Heart left ventricle (tissue), 16 donors: ENCODE results near the gene TNFAIP3. TPM values are rescaled to one million over a fixed set of nuclear protein-coding genes. Genes with fewer than 3 reads are reported as not detected.

Source experiments
- ATAC-seq, 4 donors: fragments of 200-7000 bp; cut with Tn5 transposase; one replicate each; pipeline ENCODE4 v1.9.1; 2020 to 2022; ENCODE audit warnings: moderate library complexity in 4 of 4, mild to moderate bottlenecking in 3 of 4, moderate number of reproducible peaks in 1 of 4
- DNase-seq, 5 donors: peaks; one replicate each; pipeline ENCODE4 v3.0.0-alpha.2; 2020
- H3K27ac ChIP-seq, 12 donors: fragments of 200-600 bp; sonication (generic) in 4 of 12; one replicate each; pipeline versions ENCODE4 v1.5.0 to v1.8.0; 2016 to 2022; ENCODE audit warnings: mild to moderate bottlenecking in 2 of 12
- H3K27me3 ChIP-seq, 9 donors: fragments of 200-600 bp; sonication (generic) in 2 of 9; one replicate each; pipeline versions ENCODE4 v1.5.1 to v1.8.0; 2016 to 2022; ENCODE audit warnings: mild to moderate bottlenecking in 3 of 9
- H3K36me3 ChIP-seq, 9 donors: fragments of 200-600 bp; sonication (generic) in 2 of 9; one replicate each; pipeline versions ENCODE4 v1.5.0 to v1.8.0; 2018 to 2022; ENCODE audit warnings: mild to moderate bottlenecking in 2 of 9
- H3K4me1 ChIP-seq, 12 donors: fragments of 200-600 bp; sonication (generic) in 4 of 12; one replicate each; pipeline versions ENCODE4 v1.5.0 to v1.8.0; 2016 to 2022; ENCODE audit warnings: mild to moderate bottlenecking in 3 of 12
- H3K4me3 ChIP-seq, 12 donors: fragments of 200-600 bp; sonication (generic) in 4 of 12; one replicate each; pipeline versions ENCODE4 v1.5.0 to v1.8.0; 2017 to 2022; ENCODE audit warnings: mild to moderate bottlenecking in 9 of 12, moderate library complexity in 4 of 12
- H3K9me3 ChIP-seq, 12 donors: fragments of 200-600 bp; sonication (generic) in 4 of 12; one replicate each; pipeline versions ENCODE4 v1.5.0 to v1.8.0; 2016 to 2022; ENCODE audit warnings: mild to moderate bottlenecking in 1 of 12
- CTCF ChIP-seq, 12 donors: fragments of 200-600 bp; sonication (generic) in 4 of 12; IDR thresholded peaks; one replicate each; pipeline versions ENCODE4 v1.5.0 to v1.8.0; 2018 to 2022; ENCODE audit warnings: antibody characterized with exemption in 12 of 12, mild to moderate bottlenecking in 5 of 12
- POLR2A ChIP-seq, 2 donors: fragments of 450-650 bp; IDR thresholded peaks; one replicate each; pipeline ENCODE4 v1.6.1; 2017; ENCODE audit warnings: antibody characterized with exemption in 2 of 2, mild to moderate bottlenecking in 2 of 2, moderate library complexity in 2 of 2
- WGBS, 4 donors: extraction: QIAGEN DNeasy Blood & Tissue Kit in 2 of 4; methylation state at CpG; one replicate each; pipeline versions ENCODE4 v1.1.5 to v1.1.7; 2013 to 2018; 5-methylcytosine and 5-hydroxymethylcytosine counted together
- intact Hi-C, 10 donors: fragments of 100-400 bp; cut with DNase I; formaldehyde crosslinking; loops; one replicate each; pipeline versions ENCODE4 v1.11.1 to v1.14.2; 2022
- polyA plus RNA-seq, 2 donors: library from polyadenylated mRNA; stranded (reverse); fragments of 200-250 nt; gene quantifications; one replicate each; pipeline ENCODE4 v1.2.3, GENCODE V29; 2013
- total RNA-seq, 9 donors: library from RNA; depleted of rRNA in 2 of 9; stranded (reverse); fragments of >200 nt in 2 of 9; fragmentation: NEBNext Ultra II Directional in 3 of 9; extraction: Animal tissue kit (Norgen Biotek cat#: 25700) in 3 of 9; gene quantifications; one replicate each; pipeline versions ENCODE4 v1.1.0 to v1.2.4, GENCODE V29; 2016 to 2023
- donor health status: ischemic (EF 13 %, LVEDD 7.1; RV severe dilation, severe dysfunction).
- donor health status: healthy with polysubstance abuse.
- donor health status: DM: no; HTN: yes; CAD: no.
- donor health status: DM: no; HTN: no; CAD: no.
- donor health status: ischemic (EF 25% LVEDD 6.9; RV normal size, moderate dysfunction).
- donor health status: ischemic (EF 25% LVEDD 5.7; RV mildly dilated, moderate dysfunction).
- donor health status: healthy.
- donor health status: DM: yes; HTN: yes; CAD: no.
- donor health status: ischemic (EF 35%, LVEDD 5.7; RV mildly dilated, moderate dysfunction).
- donor health status: nonischemic (EF 11% LVEDD 7.7; RV severe dilation, severe dysfunction).
- donor health status: DM: yes; HTN: yes; CAD: no.
- donor health status: PGD.
- donor health status: ischemic (EF 29% LVEDD 5.4; RV normal size, mild dysfunction).
- donor health status: nonischemic (EF 23%, LVEDD 6.1; RV moderate dilation, normal function).

The TNFAIP3 gene
- total and polyA plus RNA-seq, 11 donors: 3.0 to 33.7 (median 4.7) TPM

- intact Hi-C loops: no loop called here
- no peak overlapping the region for H3K4me3 ChIP-seq
- WGBS, 4 donors: 76 to 85% (median 79%) methylated on average over 3 of the region's 3 CpGs
- H3K27me3 ChIP-seq: no peaks in the 10 kb centered on the region
- ATAC-seq: no peak
- TF ChIP-seq POLR2A (IDR thresholded peaks at IDR 0.05): no peak
- no peak for TF ChIP-seq CTCF (IDR thresholded peaks at IDR 0.05)
- no peak overlapping the region for H3K27ac ChIP-seq
- no peak for DNase-seq
- peaks cover 0 to 33% (median 0%) of the 10 kb centered on the region in 12 donors for H3K4me1 ChIP-seq
- peaks cover 0 to 15% (median 5%) of the 10 kb centered on the region in 12 donors for H3K9me3 ChIP-seq
- H3K36me3 ChIP-seq: no peaks in the 10 kb centered on the region
Measured at GRCh38 chr6:137913434-137913833, 46.4 kb downstream of the TNFAIP3 start.

- intact Hi-C loops: no loop called here
- ATAC-seq: no peak
- peaks cover 0 to 15% (median 5%) of the 10 kb centered on the region in 12 donors for H3K9me3 ChIP-seq
- no peak for TF ChIP-seq POLR2A (IDR thresholded peaks at IDR 0.05)
- no peak for TF ChIP-seq CTCF (IDR thresholded peaks at IDR 0.05)
- H3K36me3 ChIP-seq: no peaks in the 10 kb centered on the region
- H3K27me3 ChIP-seq: no peaks in the 10 kb centered on the region
- H3K4me1 ChIP-seq: peaks cover 0 to 33% (median 0%) of the 10 kb centered on the region in 12 donors
- DNase-seq: no peak
- no peak overlapping the region for H3K27ac ChIP-seq
- no peak overlapping the region for H3K4me3 ChIP-seq
Measured at GRCh38 chr6:137913996-137914529, 47.0 kb downstream of the TNFAIP3 start.

GRCh38 chr6:137914530-137915193 lies 47.6 kb downstream of the TNFAIP3 start:
- Histone ChIP-seq H3K27ac (no peak overlapping the region), H3K27me3 (no peaks in the 10 kb centered on the region), H3K9me3 (peaks cover 0 to 15% (median 5%) of the 10 kb centered on the region in 12 donors), H3K4me1 (peaks cover 0 to 27% (median 0%) of the 10 kb centered on the region in 12 donors), H3K4me3 (no peak overlapping the region), H3K36me3 (no peaks in the 10 kb centered on the region)
- TF ChIP-seq POLR2A (IDR thresholded peaks at IDR 0.05) (no peak), CTCF (IDR thresholded peaks at IDR 0.05) (no peak)
- WGBS, 4 donors: 82 to 84% (median 83%) methylated on average over 4 of the region's 4 CpGs
- ATAC-seq (no peak), DNase-seq (no peak)
- intact Hi-C loops: no loop called here

- no peak overlapping the region for H3K4me3 ChIP-seq
- H3K27me3 ChIP-seq: no peaks in the 10 kb centered on the region
- DNase-seq (no peak), ATAC-seq (no peak)
- H3K36me3 ChIP-seq: no peaks in the 10 kb centered on the region
- 66 to 72% (median 69%) methylated on average over 4 of the region's 4 CpGs for WGBS, 4 donors
- peaks cover 0 to 16% (median 0%) of the 10 kb centered on the region in 12 donors for H3K4me1 ChIP-seq
- TF ChIP-seq CTCF (IDR thresholded peaks at IDR 0.05): no peak
- TF ChIP-seq POLR2A (IDR thresholded peaks at IDR 0.05): no peak
- intact Hi-C loops: no loop called here
- H3K9me3 ChIP-seq: peaks cover 0 to 15% (median 5%) of the 10 kb centered on the region in 12 donors
- no peak overlapping the region for H3K27ac ChIP-seq
Measured at GRCh38 chr6:137915790-137916189, 48.7 kb downstream of the TNFAIP3 start.
